ES-I3 (cell line): Measurements from ENCODE around the gene AKR1B15.

Experiments used
- H3K36me3 ChIP-seq: 2 replicates; pipeline ENCODE4 v1.6.1; 2013; ENCODE audit warnings: mild to moderate bottlenecking, low read length, control low read depth, moderate library complexity; ENCODE audit not compliant: insufficient read depth
- H3K4me1 ChIP-seq: 2 replicates; pipeline ENCODE4 v1.6.1; 2013; ENCODE audit warnings: mild to moderate bottlenecking, control low read depth, low read length; ENCODE audit not compliant: insufficient read depth
- H3K9ac ChIP-seq: 2 replicates; pipeline ENCODE4 v1.6.1; 2013; ENCODE audit warnings: low read depth, mild to moderate bottlenecking, low read length, moderate library complexity
- H3K9me3 ChIP-seq: 2 replicates; pipeline ENCODE4 v1.6.1; 2013; ENCODE audit warnings: mild to moderate bottlenecking, low read length, moderate library complexity; ENCODE audit not compliant: control insufficient read depth, insufficient read depth

Gene AKR1B15

DNA sequence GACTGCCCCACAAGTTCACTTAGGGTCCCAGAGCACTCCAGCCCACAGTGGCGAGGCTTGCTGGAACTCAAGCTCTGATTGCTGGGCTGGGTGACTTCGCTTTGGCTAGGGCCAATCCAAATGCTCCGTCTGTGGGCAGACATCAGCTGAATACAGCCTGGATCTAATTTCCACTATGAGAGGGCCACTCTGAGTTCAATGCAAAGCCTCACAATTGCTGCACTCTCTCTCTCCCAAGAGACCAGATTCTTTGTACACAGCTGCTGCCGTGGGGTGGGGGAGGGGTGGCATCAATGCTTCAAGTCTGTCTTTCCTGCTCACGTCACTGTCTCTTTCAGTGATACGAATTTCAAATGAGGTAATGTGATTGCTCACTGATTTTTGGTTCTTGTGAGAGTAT, 50.5 kb downstream of the AKR1B15 start:
- Histone ChIP-seq H3K4me1 (0 out of 2 replicates have a peak, but pooled peaks cover 5% of the 10 kb centered on the region), H3K9me3 (no peaks in the 10 kb centered on the region), H3K9ac (no peak overlapping the region), H3K36me3 (no peaks in the 10 kb centered on the region)

DNA sequence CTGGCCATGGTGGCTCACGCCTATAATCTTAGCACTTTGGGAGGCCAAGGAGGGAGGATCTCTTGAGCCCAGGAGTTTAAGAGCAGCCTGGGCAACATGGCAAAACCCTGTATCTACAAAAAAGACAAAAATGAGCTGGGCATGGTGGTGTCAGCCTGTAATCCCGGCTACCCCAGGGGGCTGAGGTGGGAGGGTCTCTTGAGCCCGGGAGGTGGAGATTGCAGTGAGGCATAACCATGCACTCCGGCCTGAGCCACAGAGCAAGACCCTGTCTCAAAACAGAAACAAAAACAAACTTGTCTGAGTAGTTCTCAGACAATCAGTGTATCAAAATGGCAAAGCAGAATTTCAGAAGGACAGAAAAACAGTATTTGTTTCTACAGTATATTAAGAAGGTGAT, 52.5 kb downstream of the AKR1B15 start:
- H3K36me3 ChIP-seq = no peaks in the 10 kb centered on the region
- no peak overlapping the region for H3K9ac ChIP-seq
- H3K9me3 ChIP-seq = no peaks in the 10 kb centered on the region
- H3K4me1 ChIP-seq = 0 out of 2 replicates have a peak, but pooled peaks cover 5% of the 10 kb centered on the region

DNA sequence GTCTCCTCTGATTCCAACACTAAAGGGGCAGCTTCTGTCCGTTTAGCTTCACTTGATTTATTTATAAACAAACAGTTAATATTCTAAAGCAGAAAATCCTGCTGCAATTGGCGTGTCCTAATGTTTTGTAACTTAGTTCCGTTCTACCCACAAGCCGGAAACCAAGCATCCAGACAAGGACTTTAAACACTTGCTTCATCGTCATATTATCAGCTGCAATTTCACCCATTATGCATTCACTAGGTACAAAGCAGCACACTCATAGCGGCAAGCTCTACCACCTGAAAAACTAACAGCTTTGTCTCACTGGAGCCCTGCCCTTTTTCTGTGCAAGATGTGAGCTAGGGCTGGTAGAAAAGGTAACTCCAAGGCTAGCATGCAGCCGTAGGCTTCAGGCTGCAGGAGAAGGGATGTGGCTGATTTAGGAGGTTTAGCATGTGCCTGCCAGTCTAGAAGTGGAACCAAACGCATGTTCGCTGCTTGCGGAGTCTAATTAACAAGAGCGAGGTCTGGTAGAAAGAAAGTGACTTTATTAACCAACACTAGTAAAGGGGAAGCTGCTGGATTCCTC, 54.1 kb downstream of the AKR1B15 start:
- H3K36me3 ChIP-seq = no peaks in the 10 kb centered on the region
- no peaks in the 10 kb centered on the region for H3K9me3 ChIP-seq
- H3K4me1 ChIP-seq = 0 out of 2 replicates have a peak, but pooled peaks cover 5% of the 10 kb centered on the region
- no peak overlapping the region for H3K9ac ChIP-seq

DNA sequence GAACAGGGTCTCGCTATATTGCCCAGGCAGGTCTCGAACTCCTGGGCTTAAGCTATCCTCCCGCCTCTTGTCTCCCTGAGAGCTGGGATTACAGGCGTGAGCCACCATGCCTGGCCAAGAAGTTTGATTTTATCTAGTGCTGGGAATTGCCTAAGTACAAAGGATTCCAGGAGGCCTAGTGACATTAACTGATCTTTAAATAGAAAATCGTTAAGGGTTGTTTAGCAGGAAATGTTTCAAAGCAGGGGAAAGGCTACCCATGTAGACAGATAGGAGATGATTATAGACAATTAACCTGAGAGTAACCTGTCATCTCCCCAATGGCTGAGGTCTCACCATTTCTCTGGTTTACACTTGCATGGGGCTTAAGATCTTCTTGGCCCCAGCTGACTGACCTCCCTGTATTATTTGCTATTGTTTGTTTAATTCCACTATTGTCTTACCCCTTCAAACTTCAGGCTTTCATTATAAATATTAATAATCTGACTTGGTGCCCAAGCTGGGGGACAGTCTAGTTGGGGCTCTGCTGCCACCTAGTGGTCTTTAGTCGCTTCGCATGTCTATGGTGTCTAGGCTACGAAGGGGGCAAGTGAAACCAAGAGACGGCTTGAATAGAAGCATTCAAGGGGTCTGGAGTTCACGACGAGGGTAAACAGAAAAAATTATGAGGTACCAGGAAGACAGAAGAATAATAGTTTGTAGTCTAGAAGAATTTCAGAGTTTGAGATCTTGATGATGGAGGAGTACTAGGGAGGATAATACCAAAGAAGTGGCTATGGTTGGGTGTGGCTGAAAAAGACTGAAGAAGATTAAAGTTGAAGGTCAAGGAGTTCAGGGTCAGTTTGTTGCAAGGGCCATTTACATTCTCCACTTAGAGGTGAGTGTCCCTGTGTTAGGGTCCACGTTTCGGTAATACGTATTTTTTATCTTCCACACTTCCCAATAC, 57.3 kb downstream of the AKR1B15 start:
- 0 out of 2 replicates have a peak, but pooled peaks cover 5% of the 10 kb centered on the region for H3K4me1 ChIP-seq
- no peaks in the 10 kb centered on the region for H3K9me3 ChIP-seq
- H3K36me3 ChIP-seq = no peaks in the 10 kb centered on the region
- H3K9ac ChIP-seq = no peak overlapping the region

DNA sequence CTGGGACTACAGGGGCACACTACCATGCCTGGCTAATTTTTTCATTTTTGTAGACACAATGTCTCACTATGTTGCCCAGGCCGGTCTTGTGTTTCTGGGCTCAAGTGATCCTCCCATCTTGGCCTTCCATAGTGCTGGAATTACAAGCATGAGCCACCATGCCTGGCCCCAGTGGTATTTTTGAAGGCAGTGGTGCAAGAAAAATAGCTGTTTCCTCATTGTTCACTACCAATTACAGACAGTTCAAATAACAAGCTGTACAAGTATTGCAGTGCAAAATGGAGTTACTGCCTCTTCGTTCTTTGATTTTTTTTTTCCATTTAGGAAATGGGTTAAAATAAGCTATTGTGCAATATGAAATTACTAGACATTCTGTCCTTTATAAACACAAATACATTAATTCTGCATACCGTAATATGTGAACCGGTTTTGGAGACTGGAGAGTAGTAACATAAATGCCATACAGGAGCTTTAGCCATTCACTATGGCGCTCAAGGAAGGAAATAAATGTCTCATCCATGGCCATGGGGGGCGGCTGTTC, 62.8 kb downstream of the AKR1B15 start:
- H3K4me1 ChIP-seq = no peaks in the 10 kb centered on the region
- H3K9me3 ChIP-seq = no peaks in the 10 kb centered on the region
- no peak overlapping the region for H3K9ac ChIP-seq
- H3K36me3 ChIP-seq = no peaks in the 10 kb centered on the region

DNA sequence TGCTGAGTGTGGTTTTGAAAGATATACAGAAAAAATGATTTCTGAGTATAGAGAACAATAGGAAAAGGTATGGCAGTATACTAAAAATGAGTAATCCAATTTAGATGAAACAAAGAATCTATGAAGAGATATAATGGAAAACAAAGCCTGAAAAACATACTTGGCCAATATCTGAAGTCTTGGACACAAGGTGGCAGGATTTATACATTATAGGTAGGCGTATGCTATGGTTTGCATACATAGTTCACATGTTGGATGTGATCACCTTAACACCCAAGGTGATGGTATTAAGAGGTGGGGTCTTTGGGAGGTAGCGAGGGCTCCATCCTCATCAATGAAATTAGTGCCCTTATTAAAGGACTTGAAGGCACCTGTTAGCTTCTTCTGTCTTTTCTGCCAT, 63.3 kb downstream of the AKR1B15 start:
- Histone ChIP-seq H3K4me1 (no peaks in the 10 kb centered on the region), H3K9me3 (no peaks in the 10 kb centered on the region), H3K9ac (no peak overlapping the region), H3K36me3 (no peaks in the 10 kb centered on the region)

DNA sequence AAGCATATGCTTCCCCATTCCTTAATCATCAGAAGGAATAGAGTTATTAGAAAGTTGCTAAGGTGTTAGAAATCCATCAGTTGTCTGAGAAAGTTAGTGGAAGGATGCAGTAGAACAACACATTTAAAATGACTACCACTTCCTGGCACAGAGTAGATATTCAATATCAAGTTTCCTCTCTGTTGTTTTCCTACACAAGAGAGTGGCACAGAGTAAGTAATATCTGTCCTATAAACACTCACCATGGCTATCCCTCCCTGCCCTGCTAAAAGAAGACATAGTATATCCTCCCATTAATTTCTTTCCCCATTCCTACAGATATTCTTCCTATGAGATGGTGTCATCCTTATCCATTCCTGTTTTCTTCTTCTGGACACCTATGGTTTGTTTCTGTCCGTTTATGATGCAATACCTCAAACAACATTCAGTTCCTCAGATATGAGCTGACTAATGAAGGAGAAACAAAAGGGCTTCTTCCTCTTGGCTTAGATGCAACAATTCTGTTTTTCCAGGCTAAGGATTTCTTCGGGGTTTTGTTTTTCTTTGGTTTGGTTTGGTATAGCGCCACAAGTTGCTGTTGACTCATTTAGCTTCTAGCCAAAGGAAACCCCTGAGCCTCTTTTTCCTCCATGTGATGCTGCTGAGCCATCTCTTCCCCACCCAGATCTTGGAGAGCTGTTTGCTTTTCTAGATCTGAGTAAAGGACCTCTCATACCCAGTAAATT, 64.9 kb downstream of the AKR1B15 start:
- no peaks in the 10 kb centered on the region for H3K36me3 ChIP-seq
- no peak overlapping the region for H3K9ac ChIP-seq
- H3K4me1 ChIP-seq = no peaks in the 10 kb centered on the region
- H3K9me3 ChIP-seq = no peaks in the 10 kb centered on the region

DNA sequence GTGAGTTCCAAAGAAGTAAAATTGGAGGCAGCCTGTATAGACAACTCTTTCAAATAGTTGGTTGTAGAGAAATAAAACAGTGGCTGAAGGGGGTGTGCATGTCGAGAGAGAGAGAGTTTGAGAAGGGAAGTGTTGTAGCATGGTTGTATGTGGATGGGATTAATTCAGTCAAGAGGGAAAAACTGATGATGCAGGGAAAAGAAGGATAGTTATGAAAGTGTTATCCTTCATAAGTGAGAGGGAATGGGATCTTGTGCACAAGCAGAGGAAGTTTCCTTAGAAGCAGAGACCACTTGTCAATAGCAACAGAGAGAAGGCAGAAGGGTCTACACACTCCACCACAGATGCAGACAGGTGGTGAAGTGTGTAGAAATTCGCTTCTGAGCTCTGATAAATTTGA, 67.7 kb downstream of the AKR1B15 start:
- Histone ChIP-seq H3K9me3 (no peaks in the 10 kb centered on the region), H3K36me3 (no peaks in the 10 kb centered on the region), H3K4me1 (no peaks in the 10 kb centered on the region), H3K9ac (no peak overlapping the region)

DNA sequence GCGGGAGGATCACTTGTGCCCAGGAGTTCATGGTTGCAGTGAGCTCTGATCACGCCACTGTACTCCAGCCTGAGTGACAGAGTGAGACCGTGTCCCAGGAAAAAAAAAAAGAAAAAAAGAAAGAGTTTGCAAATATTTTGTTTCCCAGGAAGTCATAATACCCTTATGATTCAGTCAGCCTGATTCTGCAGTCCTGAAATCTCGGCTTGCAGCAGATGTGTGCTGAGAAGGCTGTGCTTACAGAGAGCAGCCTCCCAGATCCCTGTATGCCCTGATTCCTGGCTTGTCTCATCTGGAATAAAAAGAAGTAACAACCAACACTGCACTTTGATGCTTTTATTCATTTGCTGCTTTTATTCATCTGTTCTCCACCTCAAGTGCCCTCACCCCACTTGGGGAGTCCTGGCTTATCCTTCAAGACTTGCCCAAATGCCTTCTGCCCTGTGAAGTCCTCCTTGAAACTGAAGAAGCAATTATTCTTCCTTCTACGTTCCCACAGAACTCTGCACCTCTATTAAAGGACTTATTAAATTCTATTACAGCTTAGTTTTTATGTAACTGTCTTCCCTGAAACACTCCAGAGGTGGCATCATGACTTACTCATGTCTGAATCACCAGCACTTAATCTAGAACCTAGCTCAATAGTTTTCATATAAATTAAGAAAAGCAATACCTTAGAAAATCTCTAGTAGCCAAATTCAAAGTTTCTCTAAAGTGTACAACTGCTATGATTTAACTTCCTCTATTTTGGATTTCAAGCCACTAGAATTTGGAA, 70.0 kb downstream of the AKR1B15 start:
- no peaks in the 10 kb centered on the region for H3K9me3 ChIP-seq
- no peak overlapping the region for H3K9ac ChIP-seq
- H3K4me1 ChIP-seq = no peaks in the 10 kb centered on the region; the same call in 1 of the 2 replicates
- H3K36me3 ChIP-seq = no peaks in the 10 kb centered on the region

DNA sequence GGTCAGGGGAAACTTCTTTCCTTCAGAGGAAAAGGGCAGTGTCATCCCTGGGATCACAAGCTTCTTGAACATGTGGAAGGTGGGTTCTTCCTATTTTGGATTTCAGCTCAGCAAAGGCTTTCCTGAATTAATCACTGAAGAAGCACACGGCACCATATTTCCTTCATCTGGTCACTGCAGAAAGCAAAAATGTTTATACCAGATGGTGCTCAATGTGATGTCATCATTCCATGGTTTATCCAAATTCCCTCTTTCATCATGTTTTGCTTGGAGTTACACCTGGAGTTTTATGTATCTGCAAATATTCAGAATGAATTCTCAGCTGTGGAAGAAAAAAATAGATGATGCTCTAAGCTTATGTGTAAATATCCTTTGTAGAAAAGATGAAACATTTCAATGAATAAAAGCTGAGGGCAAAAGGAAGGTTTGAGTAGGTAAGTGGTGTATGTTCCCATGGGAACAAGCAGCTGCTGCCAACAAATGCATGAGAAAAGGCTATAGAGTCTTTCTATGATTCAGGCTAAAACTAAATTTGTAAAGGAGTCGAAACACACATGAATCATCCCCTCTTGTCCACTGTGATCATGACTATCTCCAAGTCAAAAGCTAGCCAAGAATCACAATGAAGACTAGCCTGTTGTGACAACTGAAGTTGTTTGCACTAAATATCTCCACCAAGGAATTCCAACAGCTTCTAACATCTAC, 70.9 kb downstream of the AKR1B15 start:
- no peaks in the 10 kb centered on the region for H3K36me3 ChIP-seq
- no peak overlapping the region for H3K9ac ChIP-seq
- H3K4me1 ChIP-seq = no peaks in the 10 kb centered on the region; the same call in 1 of the 2 replicates
- H3K9me3 ChIP-seq = no peaks in the 10 kb centered on the region

DNA sequence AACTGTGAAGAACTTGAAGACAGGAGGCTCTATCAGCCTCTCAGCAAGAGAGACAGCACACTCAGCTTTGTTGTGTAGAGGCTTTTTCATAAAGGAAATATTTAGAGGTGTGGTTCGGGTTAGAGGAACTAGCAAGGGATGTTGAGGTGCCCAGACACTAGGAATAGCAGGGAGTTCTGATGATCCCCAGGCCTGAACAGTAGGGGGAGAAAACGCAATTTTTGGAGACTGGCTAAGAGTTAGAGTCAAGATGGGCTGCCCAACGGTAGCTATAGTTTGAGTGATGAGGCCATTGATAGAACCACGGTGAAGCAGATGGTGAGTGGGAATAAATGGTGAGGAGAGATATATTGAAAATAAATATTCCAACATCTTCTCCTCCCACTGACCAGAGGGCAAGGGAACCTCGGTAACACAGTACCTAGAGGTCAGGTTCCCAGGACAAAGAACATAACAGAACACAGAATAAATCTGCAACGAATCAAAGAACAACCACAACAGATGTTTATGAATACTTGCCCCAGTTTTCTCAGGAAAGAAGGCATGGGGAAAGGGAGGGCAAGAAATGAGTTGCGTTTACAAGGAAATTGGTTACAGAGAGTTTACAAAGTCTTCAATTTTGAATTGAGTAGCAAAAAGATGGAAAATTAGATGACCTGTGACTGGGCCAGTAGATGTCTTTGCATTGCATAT, 73.5 kb downstream of the AKR1B15 start:
- Histone ChIP-seq H3K9ac (no peak overlapping the region), H3K36me3 (no peaks in the 10 kb centered on the region), H3K4me1 (no peaks in the 10 kb centered on the region; the same call in 1 of the 2 replicates), H3K9me3 (no peaks in the 10 kb centered on the region)

DNA sequence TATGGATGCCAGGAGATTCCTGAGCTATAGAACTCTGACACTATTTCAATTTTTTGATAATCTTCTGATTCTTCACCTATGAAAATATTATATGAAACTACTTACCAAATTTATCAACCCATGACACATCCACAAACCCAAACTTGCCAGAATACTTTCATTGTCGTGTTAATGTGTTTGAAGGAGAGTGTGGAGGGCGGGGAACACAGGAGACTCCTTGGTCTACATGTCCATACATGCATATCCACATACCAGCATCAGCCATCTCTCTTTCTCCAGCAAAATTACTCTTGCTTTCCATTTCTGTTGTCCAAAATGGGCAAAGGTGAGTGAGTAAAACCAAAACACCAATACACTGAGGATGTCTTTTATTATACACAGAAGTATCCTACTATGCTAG, 74.3 kb downstream of the AKR1B15 start:
- Histone ChIP-seq H3K9ac (no peak overlapping the region), H3K4me1 (no peaks in the 10 kb centered on the region; the same call in 1 of the 2 replicates), H3K9me3 (no peaks in the 10 kb centered on the region), H3K36me3 (no peaks in the 10 kb centered on the region)

DNA sequence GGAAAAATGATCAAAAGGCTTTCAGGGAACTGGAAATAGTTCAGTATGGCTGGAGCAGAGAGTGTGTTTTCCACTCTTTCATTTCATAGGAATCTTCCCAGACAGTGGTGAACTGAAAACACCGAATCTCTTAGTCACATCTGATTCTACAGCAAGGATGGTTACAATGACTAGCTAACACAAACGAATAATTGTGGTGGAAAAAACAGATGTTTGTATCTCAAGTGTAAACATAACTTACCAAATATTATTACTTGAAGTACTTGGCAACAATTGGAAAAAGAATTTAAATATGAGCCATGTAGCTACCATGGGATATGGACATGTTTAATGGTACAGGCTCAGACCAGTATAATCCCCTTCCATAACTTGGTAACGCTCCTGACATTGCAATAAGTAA, 76.6 kb downstream of the AKR1B15 start:
- no peaks in the 10 kb centered on the region for H3K9me3 ChIP-seq
- no peaks in the 10 kb centered on the region; the same call in 1 of the 2 replicates for H3K4me1 ChIP-seq
- H3K9ac ChIP-seq = no peak overlapping the region
- H3K36me3 ChIP-seq = no peaks in the 10 kb centered on the region
